Right lobe of liver (tissue), 4 donors: Measurements from ENCODE around the gene CHKB.

ENCODE experiments used
- CTCF ChIP-seq, 4 donors: fragments of 200-600 bp in 3 of 4; fragments of 450-650 bp in 1 of 4; IDR thresholded peaks; one replicate each; pipeline versions ENCODE4 v1.5.1 to v1.8.0; 2016 to 2022; ENCODE audit warnings: antibody characterized with exemption in 4 of 4, mild to moderate bottlenecking in 2 of 4
- POLR2A ChIP-seq: fragments of 450-650 bp; IDR thresholded peaks from one replicate; pipeline ENCODE4 v1.6.1; 2017; ENCODE audit warnings: antibody characterized with exemption, mild to moderate bottlenecking
- donor health status: DM: no; HTN: no; CAD: no.
- donor health status: DM: no; HTN: no; CAD: no.
- donor health status: DM: no; HTN: yes; CAD: no.

DNA sequence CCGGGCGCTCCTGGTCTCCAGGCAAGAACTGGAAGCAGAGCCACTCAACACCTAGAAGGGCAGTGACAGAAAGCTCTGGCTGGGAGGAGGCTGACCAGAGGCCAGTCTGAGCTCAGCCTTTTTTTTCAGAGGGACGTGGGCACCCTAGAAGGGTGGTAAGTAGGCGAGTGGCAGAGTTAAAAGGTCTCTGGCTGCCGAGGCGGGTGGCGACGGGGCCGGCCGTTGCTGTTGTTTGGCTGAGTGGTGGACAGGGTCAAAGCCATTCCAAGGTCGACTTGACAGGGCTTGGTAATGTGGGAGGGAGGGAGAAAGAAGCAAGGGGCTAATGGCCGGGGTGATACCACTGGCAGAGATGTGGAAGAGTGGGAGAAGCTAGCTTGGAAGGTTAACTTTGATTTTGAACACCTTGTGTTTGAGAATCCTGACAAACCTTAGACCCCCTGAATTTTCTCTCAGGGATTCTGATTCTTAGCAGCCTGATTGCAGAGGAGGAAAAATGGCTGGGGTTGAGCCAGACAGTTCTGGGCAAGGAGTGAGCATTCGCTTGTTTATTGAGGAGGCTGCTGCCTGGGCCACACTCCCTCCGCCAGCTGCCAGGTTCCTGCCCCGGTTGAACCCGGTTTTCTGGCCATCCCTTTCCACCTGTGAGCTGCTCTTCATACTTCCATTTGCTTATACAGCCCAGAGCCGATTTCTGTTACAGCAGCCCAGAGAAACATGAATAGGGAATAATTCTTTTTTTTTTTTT is 19.1 kb downstream of the CHKB start:
- TF ChIP-seq CTCF (IDR thresholded peaks at IDR 0.05) (no peak), POLR2A (no peak)
